GM18499 (cell line): ENCODE measurements around the gene SPPL2B.

Experiments
- ATAC-seq: cut with Tn5 transposase; IDR thresholded peaks from one replicate; pipeline ENCODE4 v1.9.1; 2021; ENCODE audit warnings: moderate number of reproducible peaks; ENCODE audit not compliant: insufficient read depth, unreplicated experiment

Gene SPPL2B

GRCh38 chr19:2351591-2351990, 23.1 kb downstream of the SPPL2B start:
- no peak for ATAC-seq

DNA sequence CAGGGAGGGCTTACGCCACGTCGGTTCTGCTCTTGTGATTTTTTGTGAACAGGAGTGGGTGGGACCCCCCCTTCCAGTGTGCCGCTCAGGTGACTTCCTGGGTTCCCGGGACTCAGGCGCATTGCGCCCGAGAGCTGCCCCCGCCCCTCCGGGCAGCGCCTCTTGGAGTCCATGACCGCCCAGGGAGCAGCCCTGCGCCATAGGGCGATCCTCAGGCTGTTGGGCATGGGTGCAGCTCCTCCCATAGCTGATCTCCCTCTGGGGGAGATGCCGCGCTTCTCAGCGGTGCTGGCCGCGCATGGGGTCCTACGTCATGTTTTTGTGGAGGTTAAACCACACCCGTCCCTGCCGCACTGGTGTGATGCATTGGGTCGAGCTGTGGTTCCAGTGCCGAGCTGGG, 23.6 kb downstream of the SPPL2B start:
- no peak for ATAC-seq

DNA sequence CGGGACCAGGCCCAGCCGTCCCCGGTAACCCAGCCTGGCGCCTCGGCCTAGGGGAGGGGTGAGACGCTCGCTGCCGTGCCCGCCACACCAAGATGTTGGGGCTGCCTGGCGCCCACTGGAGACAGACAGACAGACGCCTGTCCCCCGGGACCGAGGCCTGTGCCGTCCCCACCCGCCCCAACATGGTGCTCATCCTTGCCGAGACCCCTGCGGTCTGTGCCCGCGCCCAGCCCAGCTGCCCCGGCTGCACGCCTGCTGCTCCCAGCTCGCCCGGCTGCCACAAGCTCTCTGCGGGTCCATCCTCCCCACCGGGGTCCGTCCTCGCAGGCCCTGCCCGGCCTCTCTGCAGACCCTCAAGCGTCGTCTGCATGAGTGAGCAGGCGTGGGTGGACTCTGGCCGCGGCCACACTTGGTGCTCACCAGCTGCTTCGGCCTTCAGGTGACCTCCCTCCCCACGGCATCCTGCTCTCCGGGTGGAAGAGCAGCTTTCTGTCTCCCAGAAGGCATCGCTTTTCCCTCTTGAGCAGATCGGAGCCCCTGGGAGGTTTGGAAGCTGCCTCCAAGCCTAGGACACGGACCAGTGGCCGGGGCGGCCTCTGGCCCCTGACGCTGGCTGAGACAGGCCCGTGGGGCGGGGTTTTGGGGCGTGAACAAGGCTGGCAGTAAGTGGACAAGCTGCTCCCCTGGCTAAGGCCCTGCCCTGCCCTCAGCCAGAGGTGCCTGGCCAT, 24.8 kb downstream of the SPPL2B start:
- ATAC-seq, result no peak

DNA sequence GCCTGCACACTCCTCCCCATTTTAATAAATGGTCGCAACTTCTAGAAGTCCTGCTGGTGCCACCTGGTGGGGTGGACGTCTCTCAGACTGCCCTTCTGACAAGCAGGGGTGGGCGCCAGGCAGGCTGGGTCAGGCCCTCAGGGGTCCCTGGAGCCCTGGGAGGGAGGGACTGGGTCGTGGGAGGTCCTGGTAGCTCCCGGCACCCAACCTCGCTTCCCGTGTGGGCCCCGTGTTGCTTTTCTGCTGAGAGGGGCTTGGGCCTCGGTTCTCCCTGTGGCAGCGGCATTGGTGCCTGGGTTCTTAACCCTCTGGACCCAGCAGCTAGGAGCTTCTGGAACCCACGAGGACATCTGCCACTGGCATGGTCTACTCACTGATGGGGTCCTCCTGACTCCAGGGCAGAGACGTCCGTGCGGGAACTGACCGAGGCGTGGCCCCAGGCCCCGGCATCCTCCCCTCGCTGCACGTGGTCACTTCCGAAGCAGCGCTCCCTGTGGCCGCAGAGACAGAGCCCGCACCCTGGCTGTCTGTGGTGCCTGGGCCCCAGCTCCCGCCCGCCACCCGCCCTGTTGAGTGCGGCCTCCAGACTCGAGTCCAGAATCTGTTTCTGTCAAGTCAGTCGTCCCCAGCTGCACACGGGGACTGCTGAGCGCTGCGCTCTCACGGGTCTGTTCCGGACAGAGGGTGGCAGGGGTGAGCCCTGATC, 25.6 kb downstream of the SPPL2B start:
- ATAC-seq, result no peak

GRCh38 chr19:2354670-2355069, 26.2 kb downstream of the SPPL2B start:
- no peak for ATAC-seq

GRCh38 chr19:2355168-2356035, 26.9 kb downstream of the SPPL2B start:
- ATAC-seq, result no peak

GRCh38 chr19:2356036-2356646, 27.7 kb downstream of the SPPL2B start:
- ATAC-seq, result no peak

- no peak for ATAC-seq
Observed at GRCh38 chr19:2357279-2358206, 29.1 kb downstream of the SPPL2B start.

GRCh38 chr19:2358548-2359173, 30.2 kb downstream of the SPPL2B start:
- ATAC-seq, result no peak

GRCh38 chr19:2359992-2360685, 31.7 kb downstream of the SPPL2B start, which contains the start of gene TMPRSS9:
Gene TMPRSS9 (plus strand): TSS chr19:2360265. CDS start chr19:2389786, 29,521 bp downstream.
- no peak for ATAC-seq

DNA sequence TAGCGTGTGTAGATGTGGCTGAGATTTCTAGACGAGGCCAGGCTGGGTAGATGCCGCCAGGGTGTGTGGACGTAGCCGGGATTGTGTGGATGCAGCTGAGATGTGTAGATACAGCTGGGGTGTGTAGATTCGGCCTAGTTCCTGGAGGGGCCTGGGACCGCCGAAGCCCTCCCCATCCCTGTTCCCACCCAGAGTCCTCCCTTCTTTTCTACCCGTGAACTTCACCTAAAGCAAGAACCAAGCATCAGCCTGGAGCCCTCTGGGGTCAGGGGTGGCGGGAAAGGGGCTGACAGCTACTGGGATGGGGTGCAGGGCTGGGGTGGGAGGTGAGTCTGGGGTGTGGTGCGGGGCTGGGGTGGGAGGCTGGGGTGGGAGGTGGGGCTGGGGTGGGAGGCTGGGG, 32.3 kb downstream of the SPPL2B start:
- no peak for ATAC-seq

DNA sequence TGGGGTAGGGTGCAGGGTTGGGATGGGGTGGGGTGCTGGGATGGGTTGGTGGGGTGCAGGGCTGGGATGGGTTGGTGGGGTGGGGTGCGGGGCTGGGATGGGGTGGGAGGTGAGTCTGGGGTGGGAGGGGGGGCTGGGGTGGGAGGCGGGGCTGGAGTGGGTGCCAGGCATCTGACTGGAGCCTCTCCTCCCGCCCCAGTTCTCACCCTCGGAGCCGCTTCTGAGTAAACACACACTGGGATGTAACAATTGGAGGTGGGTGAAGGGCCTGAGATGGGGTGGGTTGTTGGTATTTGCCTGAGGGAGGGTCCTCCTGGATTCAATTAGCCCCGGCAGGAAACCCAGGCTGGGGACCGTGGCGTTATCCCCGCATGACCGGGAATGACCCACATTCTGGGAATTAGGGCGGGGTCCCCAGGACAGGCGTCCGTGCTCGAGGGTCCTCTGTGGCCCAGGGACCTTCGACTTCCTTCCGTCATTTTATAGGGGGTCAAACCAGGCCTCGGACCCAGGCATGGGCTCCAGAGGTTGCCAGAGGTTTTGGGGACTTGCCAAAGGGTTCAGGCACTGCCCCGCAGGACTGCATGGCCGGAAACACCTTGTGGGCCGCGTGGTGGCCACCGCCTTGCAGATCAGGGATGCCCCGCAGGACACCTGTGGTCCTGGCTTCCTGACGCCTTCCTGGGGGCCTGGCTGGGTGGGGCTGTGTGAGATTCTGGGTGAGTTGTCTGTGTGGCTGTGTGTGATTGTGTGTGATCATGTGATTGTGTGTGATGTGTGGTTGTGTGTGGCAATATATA, 33.0 kb downstream of the SPPL2B start:
- ATAC-seq, result no peak

DNA sequence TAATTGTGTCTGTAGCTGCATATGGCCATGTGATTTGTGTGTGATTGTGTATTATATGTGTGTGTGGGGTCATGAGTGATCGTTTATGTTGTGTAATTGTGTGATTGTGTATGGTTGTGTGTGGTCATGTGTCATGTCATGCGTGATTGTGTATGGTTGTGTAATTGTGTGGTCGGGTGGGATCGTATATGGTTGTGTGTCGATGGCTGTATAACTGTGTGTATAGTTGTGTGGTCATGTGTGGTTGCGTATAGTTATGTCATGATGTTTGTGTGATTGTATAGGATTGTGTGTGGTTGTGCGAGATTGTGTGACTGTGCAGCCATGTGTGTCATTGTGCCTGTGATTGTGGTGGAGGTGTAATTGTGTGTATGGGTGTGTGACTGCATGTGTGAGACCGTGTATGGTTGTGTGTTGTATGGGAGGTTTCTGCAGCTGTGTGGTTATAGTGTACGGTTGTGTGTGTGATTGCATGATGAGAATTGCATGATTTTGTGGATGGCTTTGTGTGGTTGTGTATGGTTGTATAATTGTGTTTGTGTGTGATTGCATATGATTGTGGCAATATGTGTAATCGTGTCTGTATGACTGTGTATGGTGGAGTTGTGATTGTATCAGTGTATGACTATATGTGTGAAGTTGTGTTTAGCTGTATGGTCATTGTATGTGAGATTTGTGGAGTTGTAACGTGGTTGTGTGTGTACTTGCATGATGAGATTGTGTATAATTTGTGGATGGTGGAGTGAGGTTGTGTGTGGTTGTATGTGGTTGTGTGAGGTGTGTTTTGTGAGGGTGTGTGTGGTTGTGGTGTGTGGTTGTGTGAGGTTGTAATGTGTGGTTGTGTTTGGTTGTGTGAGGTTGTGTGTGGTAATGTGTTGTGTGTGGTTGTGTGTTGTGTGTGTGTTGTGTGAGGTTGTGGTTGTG, 33.8 kb downstream of the SPPL2B start:
- no peak for ATAC-seq

DNA sequence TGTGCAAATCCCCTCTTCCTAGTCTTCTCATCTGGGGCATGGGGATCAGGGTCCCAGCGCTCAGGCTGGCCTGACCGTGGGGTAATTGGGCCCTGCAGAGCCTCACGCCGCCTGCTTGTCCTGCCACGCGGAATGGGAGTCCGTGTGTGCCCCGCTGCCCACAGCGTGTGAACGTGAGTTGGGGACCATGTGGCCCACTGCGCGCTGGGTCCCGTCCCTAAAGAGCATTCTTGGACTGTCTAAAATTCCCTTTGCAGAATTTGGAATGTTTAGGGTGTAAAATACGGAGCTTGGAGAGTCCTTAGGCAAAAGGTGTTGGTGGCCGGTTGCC, 34.5 kb downstream of the SPPL2B start:
- no peak for ATAC-seq

- no peak for ATAC-seq
Observed at GRCh38 chr19:2363419-2363818, 34.9 kb downstream of the SPPL2B start.

DNA sequence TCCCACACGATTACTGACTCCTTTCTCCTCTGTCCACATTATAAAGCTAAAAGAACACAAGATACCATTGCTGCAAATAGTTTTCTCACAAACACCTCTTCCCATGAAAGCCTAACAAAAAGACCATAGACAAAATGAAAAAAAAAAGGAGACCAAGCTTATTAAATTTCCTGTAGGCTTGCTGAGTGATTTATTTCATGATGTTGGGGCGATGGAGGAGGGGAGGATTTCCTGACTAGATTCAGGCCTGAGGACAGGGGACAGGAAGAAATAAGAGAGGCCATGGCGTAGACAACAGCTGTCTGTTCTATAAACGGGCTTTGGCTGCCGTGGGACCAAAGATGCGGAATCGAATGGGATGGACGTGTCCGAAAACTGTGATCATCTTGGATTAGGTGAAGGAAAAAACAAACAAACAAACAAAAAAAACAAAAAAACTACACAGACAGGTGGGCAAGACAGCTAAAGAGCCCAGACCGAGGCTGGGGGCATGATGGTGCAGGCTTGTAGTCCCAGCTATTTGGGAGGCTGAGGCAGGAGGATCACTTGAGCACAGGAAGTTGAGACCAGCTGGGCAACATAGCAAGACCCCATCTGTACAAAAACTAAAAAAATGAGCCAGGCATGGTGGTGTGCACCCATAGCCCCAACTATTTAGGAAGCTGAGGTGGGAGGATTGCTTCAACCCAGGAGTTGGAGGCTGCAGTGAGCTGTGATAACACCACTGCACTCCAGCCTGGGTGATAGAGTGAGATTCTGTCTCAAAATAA, 36.9 kb downstream of the SPPL2B start:
- ATAC-seq, result no peak
